Tibial nerve (tissue), 4 donors: ENCODE measurements around the gene GSTT4. TPM values are rescaled to one million over a fixed set of nuclear protein-coding genes. Genes with fewer than 3 reads are reported as not detected.
A peak's percentile ranks its signal among the peaks of the same experiment; 100 is the strongest.

ENCODE experiments used
- DNase-seq, 2 donors: peaks; one replicate each; pipeline ENCODE4 v3.0.0-alpha.2; 2019; ENCODE audit warnings: low spot score in 2 of 2
- H3K27ac ChIP-seq, 4 donors: fragments of 200-600 bp; sonication (generic) in 3 of 4; one replicate each; pipeline ENCODE4 v1.5.1; 2017 to 2019; ENCODE audit warnings: mild to moderate bottlenecking in 1 of 4
- H3K27me3 ChIP-seq, 2 donors: fragments of 200-600 bp; sonication (generic) in 1 of 2; one replicate each; pipeline versions ENCODE4 v1.5.1 to v1.6.0; 2017 to 2019
- H3K36me3 ChIP-seq, 3 donors: fragments of 200-600 bp; sonication (generic); one replicate each; pipeline ENCODE4 v1.5.1; 2018 to 2019
- H3K4me1 ChIP-seq, 4 donors: fragments of 200-600 bp; sonication (generic) in 3 of 4; one replicate each; pipeline ENCODE4 v1.5.1; 2017 to 2019
- H3K4me3 ChIP-seq, 4 donors: fragments of 200-600 bp; sonication (generic) in 3 of 4; one replicate each; pipeline ENCODE4 v1.5.1; 2017 to 2019; ENCODE audit warnings: mild to moderate bottlenecking in 1 of 4, moderate library complexity in 1 of 4
- H3K9me3 ChIP-seq, 4 donors: fragments of 200-600 bp; sonication (generic) in 3 of 4; one replicate each; pipeline ENCODE4 v1.5.1; 2017 to 2019
- CTCF ChIP-seq, 5 experiments: fragments of 200-600 bp in 3 of 5; fragments of 450-650 bp in 2 of 5; sonication (generic) in 3 of 5; IDR thresholded peaks; one replicate each; pipeline ENCODE4 v1.5.1; 2016 to 2019; ENCODE audit warnings: antibody characterized with exemption in 5 of 5, mild to moderate bottlenecking in 3 of 5, moderate library complexity in 2 of 5
- EP300 ChIP-seq, 2 donors: sonication (generic); formaldehyde crosslinking; IDR thresholded peaks; one replicate each; pipeline ENCODE4 v1.6.1; 2017; ENCODE audit warnings: antibody characterized with exemption in 2 of 2, mild to moderate bottlenecking in 1 of 2
- POLR2A ChIP-seq, 2 donors: fragments of 450-650 bp; IDR thresholded peaks; one replicate each; pipeline ENCODE4 v1.6.1; 2017; ENCODE audit warnings: antibody characterized with exemption in 2 of 2, mild to moderate bottlenecking in 2 of 2, moderate library complexity in 2 of 2
- WGBS, 2 donors: methylation state at CpG; one replicate each; pipeline ENCODE4 v1.1.5; 2018; 5-methylcytosine and 5-hydroxymethylcytosine counted together
- total RNA-seq, 4 donors: library from RNA; depleted of rRNA; stranded (reverse); fragments of >200 nt; gene quantifications; one replicate each; pipeline ENCODE4 v1.1.0, GENCODE V29; 2016

GSTT4 gene
- total RNA-seq = not detected

- WGBS, 2 donors = 50 to 59% methylated on average over 6 of the region's 6 CpGs
- Histone ChIP-seq H3K27me3 (peaks cover 0 to 6% of the 10 kb centered on the region in 2 donors), H3K36me3 (no peaks in the 10 kb centered on the region), H3K4me1 (peaks cover 0 to 6% (median 0%) of the 10 kb centered on the region in 4 donors), H3K9me3 (no peaks in the 10 kb centered on the region), H3K4me3 (no peak within 1 kb of the TSS), H3K27ac (no peak within 1 kb of the TSS)
- TF ChIP-seq EP300 (IDR thresholded peaks at IDR 0.05) = no peak
- TF ChIP-seq CTCF (IDR thresholded peaks at IDR 0.05) = no peak
- no peak for TF ChIP-seq POLR2A (IDR thresholded peaks at IDR 0.05)
- no peak for DNase-seq
These were observed at the start of gene GSTT4 for GRCh38 chr22:24005201-24005600. GSTT4 (minus strand) TSS chr22:24005453; CDS start chr22:24005356, 97 bp downstream.

GRCh38 chr22:24054356-24054755 lies 49.1 kb upstream of the GSTT4 start:
- no peaks in the 10 kb centered on the region for H3K27me3 ChIP-seq
- H3K9me3 ChIP-seq = no peaks in the 10 kb centered on the region
- no peak overlapping the region for H3K27ac ChIP-seq
- peaks cover 0 to 95% (median 23%) of the 10 kb centered on the region in 3 donors for H3K36me3 ChIP-seq
- WGBS, 2 donors = 92 to 93% methylated on average over 3 of the region's 3 CpGs
- DNase-seq = no peak
- no peak overlapping the region for H3K4me3 ChIP-seq
- no peak for TF ChIP-seq POLR2A (IDR thresholded peaks at IDR 0.05)
- TF ChIP-seq EP300 (IDR thresholded peaks at IDR 0.05) = no peak
- TF ChIP-seq CTCF (IDR thresholded peaks at IDR 0.05) = no peak
- H3K4me1 ChIP-seq = peaks cover 0 to 7% (median 0%) of the 10 kb centered on the region in 4 donors

- Histone ChIP-seq H3K36me3 (peaks cover 0 to 96% (median 23%) of the 10 kb centered on the region in 3 donors), H3K27me3 (no peaks in the 10 kb centered on the region)
These were observed 48.4 kb upstream of the GSTT4 start for GRCh38 chr22:24053481-24054226.

GRCh38 chr22:24051568-24051967 lies 46.3 kb upstream of the GSTT4 start:
- TF ChIP-seq CTCF (IDR thresholded peaks at IDR 0.05) (no peak), POLR2A (IDR thresholded peaks at IDR 0.05) (no peak), EP300 (IDR thresholded peaks at IDR 0.05) (no peak)
- peaks cover 0 to 96% (median 13%) of the 10 kb centered on the region in 3 donors for H3K36me3 ChIP-seq
- no peak overlapping the region for H3K4me3 ChIP-seq
- WGBS, 2 donors = 63 to 69% methylated on average over 4 of the region's 4 CpGs
- H3K9me3 ChIP-seq = no peaks in the 10 kb centered on the region
- DNase-seq = no peak
- no peaks in the 10 kb centered on the region for H3K4me1 ChIP-seq
- no peaks in the 10 kb centered on the region for H3K27me3 ChIP-seq
- peak overlapping the region in 2 of 4 donors; percentile 46 to 57 for H3K27ac ChIP-seq

More at GRCh38 chr22:24053481-24054226, 48.4 kb upstream of the GSTT4 start:
- WGBS, 2 donors = 78 to 83% methylated on average over 10 of the region's 10 CpGs
- H3K27ac ChIP-seq = no peak overlapping the region
- no peaks in the 10 kb centered on the region for H3K9me3 ChIP-seq
- no peak for TF ChIP-seq CTCF (IDR thresholded peaks at IDR 0.05)
- no peaks in the 10 kb centered on the region for H3K4me1 ChIP-seq
- no peak overlapping the region for H3K4me3 ChIP-seq
- DNase-seq = no peak

GRCh38 chr22:24051028-24051427 lies 45.8 kb upstream of the GSTT4 start:
- no peak for TF ChIP-seq CTCF (IDR thresholded peaks at IDR 0.05)
- TF ChIP-seq POLR2A (IDR thresholded peaks at IDR 0.05) = no peak
- H3K27ac ChIP-seq = no peak overlapping the region
- no peak for DNase-seq
- no peaks in the 10 kb centered on the region for H3K4me1 ChIP-seq
- H3K27me3 ChIP-seq = no peaks in the 10 kb centered on the region
- WGBS, 2 donors = 88 to 90% methylated on average over 5 of the region's 5 CpGs
- peaks cover 0 to 93% (median 9%) of the 10 kb centered on the region in 3 donors for H3K36me3 ChIP-seq
- no peaks in the 10 kb centered on the region for H3K9me3 ChIP-seq
- no peak overlapping the region for H3K4me3 ChIP-seq
